Right ventricle myocardium inferior (tissue), 1 donor: Measurements from ENCODE around the gene INHBA. TPM values are rescaled to one million over a fixed set of nuclear protein-coding genes. Genes with fewer than 3 reads are reported as not detected.

Source experiments
- ATAC-seq: fragments of 200-7000 bp; cut with Tn5 transposase; one replicate; pipeline ENCODE4 v1.9.1; 2020; ENCODE audit warnings: mild to moderate bottlenecking, moderate library complexity
- DNase-seq: peaks from one replicate; pipeline ENCODE4 v3.0.0; 2021; ENCODE audit errors: missing footprints
- intact Hi-C: fragments of 100-400 bp; cut with DNase I; formaldehyde crosslinking; loops from one replicate; pipeline ENCODE4 v1.11.0; 2022
- total RNA-seq: library from RNA; stranded (reverse); fragmentation: NEBNext Ultra II Directional; extraction: Animal tissue kit (Norgen Biotek cat#: 25700); gene quantifications from one replicate; pipeline ENCODE4 v1.2.1, GENCODE V29; 2021
- donor health status: DM: no; HTN: yes; CAD: no; lungs with severe emphysema.

INHBA gene
- total RNA-seq, 1 donor from 2014 or later = 0.89 TPM

DNA sequence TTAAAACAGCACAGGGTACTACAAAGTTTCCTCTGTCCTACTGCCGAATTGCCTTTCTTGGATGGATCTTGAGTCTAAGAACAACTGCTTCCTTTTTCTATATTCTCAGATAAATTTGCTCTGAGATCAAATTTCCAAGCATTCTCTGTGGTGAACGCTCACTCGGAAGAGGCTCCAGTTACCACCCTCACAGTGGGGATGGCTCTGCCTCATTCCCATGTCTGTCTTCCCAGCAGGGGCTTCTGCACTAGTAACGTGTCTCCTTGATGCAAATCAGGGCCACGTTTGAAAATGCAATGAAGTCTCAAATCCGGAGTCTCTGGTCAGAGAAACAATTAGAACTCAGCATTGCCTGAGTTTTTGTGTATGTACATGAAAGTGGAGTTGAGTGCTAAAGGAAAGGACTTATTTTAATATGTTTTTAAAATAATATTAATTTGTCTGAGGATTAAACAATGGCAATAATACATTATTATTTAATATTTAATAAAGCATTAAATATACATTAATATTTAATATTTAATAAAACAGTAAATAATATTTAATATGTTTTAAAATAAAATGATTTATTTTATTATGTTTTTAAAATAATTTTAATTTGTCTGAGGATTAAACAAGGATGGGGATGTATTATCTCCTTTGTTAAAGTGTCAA, 61.8 kb downstream of the INHBA start:
- intact Hi-C loops = no loop called here
- no peak for DNase-seq
- no peak for ATAC-seq

DNA sequence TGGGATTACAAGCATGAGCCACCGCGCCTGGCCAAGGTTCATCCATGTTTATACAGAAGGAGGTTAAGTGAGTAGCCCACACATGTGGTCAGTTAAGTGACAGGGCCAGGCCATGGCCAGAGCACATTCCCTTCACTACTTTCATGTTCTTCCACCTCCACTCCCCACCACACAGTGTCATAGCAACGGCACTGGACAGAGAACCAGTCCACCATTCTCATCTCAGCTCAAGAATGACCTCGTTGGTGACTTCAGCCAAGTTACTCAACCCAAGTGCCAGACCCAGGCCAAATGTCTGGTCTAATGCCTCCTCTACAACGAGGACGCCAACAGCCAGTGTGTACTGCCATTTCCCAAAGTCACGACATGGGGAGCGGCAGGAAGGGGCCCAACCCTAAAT, 62.4 kb downstream of the INHBA start:
- ATAC-seq (no peak), DNase-seq (no peak)
- intact Hi-C loops = no loop called here

DNA sequence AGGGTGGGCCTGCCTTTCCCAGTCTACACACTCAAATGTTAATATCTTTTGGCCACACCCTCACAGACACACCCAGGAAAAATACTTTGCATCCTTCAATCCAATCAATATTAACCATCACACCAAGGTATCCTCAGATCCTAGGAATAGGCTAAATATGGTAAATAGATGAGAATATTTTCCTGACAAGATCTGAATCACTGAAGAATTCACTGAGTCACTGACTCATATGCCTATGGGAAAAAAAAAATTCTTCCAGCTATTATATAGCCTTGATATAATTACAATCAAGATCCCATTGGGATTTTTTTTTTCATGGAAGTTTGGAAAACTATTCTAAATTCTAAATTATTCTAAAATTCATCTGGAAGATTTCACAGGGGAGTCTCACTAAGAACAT, 65.8 kb downstream of the INHBA start:
- intact Hi-C loops = no loop called here
- no peak for ATAC-seq
- DNase-seq = no peak
